Endothelial cell of umbilical vein (primary cell): ENCODE results near the gene HOXA11. TPM values are rescaled to one million over a fixed set of nuclear protein-coding genes. Genes with fewer than 3 reads are reported as not detected.

Source experiments
- BruUV-seq: library from RNA; stranded (reverse); fragments of 400-500 nt; replicated peaks from 2 replicates; lab custom pipeline; 2021; lab: Mats Ljungman, UMichigan
- CTCF ChIA-PET: fragments of 300-600, 350-600 bp; sonication (Branson Sonifier 250); formaldehyde crosslinking; loops from one replicate; lab custom pipeline; 2021; ENCODE audit warnings: antibody characterized with exemption, inconsistent platforms; lab: Charles Lee
- POLR2A ChIA-PET: fragments of 300-600, 350-600 bp; sonication (Branson Sonifier 250); formaldehyde crosslinking; loops from one replicate; lab custom pipeline; 2021; ENCODE audit warnings: antibody characterized with exemption, inconsistent platforms; lab: Charles Lee
- DNase-seq: peaks from one replicate; pipeline ENCODE4 v3.0.0-alpha.2; 2011; ENCODE audit warnings: low read depth, low spot score
- FAIRE-seq: peaks from 2 replicates; lab custom pipeline; 2011; peaks lifted over from hg19 to GRCh38; lab: Jason Lieb, UNC
- H2AFZ ChIP-seq: 2 replicates; pipeline ENCODE4 v1.6.0; 2012; ENCODE audit warnings: low read depth, low read length, control low read depth, inconsistent platforms
- H3K27ac ChIP-seq: 2 replicates; pipeline ENCODE4 v1.5.1; 2011; ENCODE audit warnings: low read depth, mild to moderate bottlenecking, control low read depth, low read length, moderate library complexity; ENCODE audit not compliant: insufficient read depth
- H3K27me3 ChIP-seq, 2 experiments: 2 replicates each; pipeline versions ENCODE4 v1.6.0 to v1.6.1; 2011; ENCODE audit warnings: low read length in 2 of 2, mixed read lengths in 1 of 2; ENCODE audit not compliant: control insufficient read depth in 2 of 2, insufficient read depth in 2 of 2
- H3K36me3 ChIP-seq, 2 experiments: 2 replicates in 1 of 2; 3 replicates in 1 of 2; pipeline ENCODE4 v1.5.1; 2011; ENCODE audit warnings: low read length in 2 of 2, mild to moderate bottlenecking in 1 of 2, moderate library complexity in 1 of 2; ENCODE audit not compliant: control insufficient read depth in 2 of 2, insufficient read depth in 2 of 2; ENCODE audit errors: extremely low read depth in 1 of 2
- H3K4me1 ChIP-seq: 3 replicates; pipeline ENCODE4 v1.5.1; 2011; ENCODE audit warnings: mild to moderate bottlenecking, low read length; ENCODE audit not compliant: control insufficient read depth, insufficient read depth; ENCODE audit errors: extremely low read depth
- H3K4me2 ChIP-seq: 2 replicates; pipeline ENCODE4 v1.6.1; 2011; ENCODE audit warnings: low read length, control low read depth, mixed read lengths; ENCODE audit not compliant: insufficient read depth
- H3K4me3 ChIP-seq, 3 experiments: fragments of 200-600 bp in 1 of 3; sonication (generic), shearing (Covaris generic) in 1 of 3; replicated peaks in 1 of 3; 2 replicates each; pipeline ENCODE4 v1.5.1; 2011 to 2016; ENCODE audit warnings: control low read depth in 3 of 3, low read length in 3 of 3, mild to moderate bottlenecking in 2 of 3, inconsistent platforms in 1 of 3, low read depth in 1 of 3, moderate library complexity in 1 of 3; ENCODE audit not compliant: insufficient read depth in 1 of 3
- H3K79me2 ChIP-seq: 2 replicates; pipeline ENCODE4 v1.6.0; 2012; ENCODE audit warnings: low read length, inconsistent platforms; ENCODE audit not compliant: control insufficient read depth, insufficient read depth
- H3K9ac ChIP-seq: replicated peaks from 2 replicates; pipeline ENCODE3; 2011; ENCODE audit warnings: low read length, control low read depth; ENCODE audit not compliant: insufficient read depth; ENCODE audit errors: extremely low read depth
- H3K9me1 ChIP-seq: replicated peaks from 3 replicates; pipeline ENCODE4 v1.6.0; 2011; ENCODE audit warnings: mild to moderate bottlenecking, low read length; ENCODE audit not compliant: control insufficient read depth, insufficient read depth; ENCODE audit errors: extremely low read depth
- H3K9me3 ChIP-seq: replicated peaks from 2 replicates; pipeline ENCODE4 v1.5.1; 2012; ENCODE audit warnings: low read length, inconsistent platforms; ENCODE audit not compliant: control insufficient read depth, insufficient read depth
- H4K20me1 ChIP-seq: replicated peaks from 2 replicates; pipeline ENCODE3; 2011; ENCODE audit warnings: mild to moderate bottlenecking, low read length; ENCODE audit not compliant: control insufficient read depth, insufficient read depth; ENCODE audit errors: extremely low read depth
- EZH2 ChIP-seq: IDR thresholded peaks from 2 replicates; pipeline ENCODE4 v1.6.1; 2012; ENCODE audit warnings: borderline replicate concordance, low read depth, mild to moderate bottlenecking, moderate library complexity, low read length, inconsistent platforms; ENCODE audit not compliant: severe bottlenecking
- FOS ChIP-seq: IDR thresholded peaks from 2 replicates; pipeline ENCODE4 v1.6.1; 2011; ENCODE audit warnings: mild to moderate bottlenecking, low read length, moderate library complexity, borderline replicate concordance; ENCODE audit not compliant: insufficient read depth
- GATA2 ChIP-seq: IDR thresholded peaks from 2 replicates; pipeline ENCODE4 v1.7.0; 2011; ENCODE audit warnings: low read depth, mild to moderate bottlenecking, moderate library complexity, mixed read lengths, low read length; ENCODE audit not compliant: insufficient read length, insufficient read depth
- JUN ChIP-seq: IDR thresholded peaks from 2 replicates; pipeline ENCODE4 v1.6.1; 2011; ENCODE audit warnings: borderline replicate concordance, low read depth; ENCODE audit not compliant: insufficient read length, insufficient read depth
- MYC ChIP-seq: IDR thresholded peaks from one replicate; pipeline ENCODE4 v1.6.1; 2011; ENCODE audit warnings: mild to moderate bottlenecking, low read depth, low read length
- POLR2A ChIP-seq: IDR thresholded peaks from 2 replicates; pipeline ENCODE4 v1.6.1; 2012; ENCODE audit warnings: low read depth, mild to moderate bottlenecking, control low read depth, low read length
- POLR2AphosphoS5 ChIP-seq: IDR thresholded peaks from 2 replicates; pipeline ENCODE4 v1.6.1; 2012; ENCODE audit warnings: low read depth, mild to moderate bottlenecking, control low read depth, low read length, moderate library complexity; ENCODE audit not compliant: insufficient read depth
- dilution Hi-C: fragments of 300-500 bp; cut with MboI; formaldehyde crosslinking; loops from one replicate; pipeline ENCODE4 v1.15.0; 2019; ENCODE audit warnings: low sequenced_read_pairs; ENCODE audit not compliant: extremely low pct_ligation_motif_present
- intact Hi-C: fragments of 100-400 bp; cut with micrococcal nuclease; formaldehyde crosslinking; loops from one replicate; pipeline ENCODE4 v1.10.0; 2022
- polyA plus RNA-seq, 4 experiments: library from polyadenylated mRNA; depleted of rRNA in 3 of 4; stranded (reverse) in 3 of 4; unstranded in 1 of 4; fragments of >200 nt; gene quantifications; 2 replicates each; pipeline versions ENCODE4 v1.2.1 to v1.2.3, GENCODE V29; 2011 to 2012; ENCODE audit warnings: missing spikeins in 1 of 4
- total RNA-seq: library from RNA; stranded (reverse); gene quantifications from 2 replicates; pipeline ENCODE4 v1.2.3, GENCODE V29; 2021
- TF ChIP-seq, protein P1 (sequence below): IDR thresholded peaks from 2 replicates; pipeline ENCODE4 v1.6.1; 2011; ENCODE audit not compliant: insufficient read depth, insufficient read length
- TF ChIP-seq, protein P2 (sequence below), 2 donors: IDR thresholded peaks; 1 replicate in 1 of 2; 2 replicates in 1 of 2; pipeline ENCODE4 v1.5.1; 2011; ENCODE audit warnings: low read length in 2 of 2, mild to moderate bottlenecking in 2 of 2, moderate library complexity in 2 of 2, control low read depth in 1 of 2, inconsistent platforms in 1 of 2, low read depth in 1 of 2; ENCODE audit not compliant: insufficient read depth in 1 of 2; ENCODE audit errors: extremely low read depth in 1 of 2

HOXA11 gene
- total and polyA plus RNA-seq, 2 donors (not counting 3 experiments of a cell fraction or from before 2014, with no cell fraction given): 10.4 to 16.7 TPM

DNA sequence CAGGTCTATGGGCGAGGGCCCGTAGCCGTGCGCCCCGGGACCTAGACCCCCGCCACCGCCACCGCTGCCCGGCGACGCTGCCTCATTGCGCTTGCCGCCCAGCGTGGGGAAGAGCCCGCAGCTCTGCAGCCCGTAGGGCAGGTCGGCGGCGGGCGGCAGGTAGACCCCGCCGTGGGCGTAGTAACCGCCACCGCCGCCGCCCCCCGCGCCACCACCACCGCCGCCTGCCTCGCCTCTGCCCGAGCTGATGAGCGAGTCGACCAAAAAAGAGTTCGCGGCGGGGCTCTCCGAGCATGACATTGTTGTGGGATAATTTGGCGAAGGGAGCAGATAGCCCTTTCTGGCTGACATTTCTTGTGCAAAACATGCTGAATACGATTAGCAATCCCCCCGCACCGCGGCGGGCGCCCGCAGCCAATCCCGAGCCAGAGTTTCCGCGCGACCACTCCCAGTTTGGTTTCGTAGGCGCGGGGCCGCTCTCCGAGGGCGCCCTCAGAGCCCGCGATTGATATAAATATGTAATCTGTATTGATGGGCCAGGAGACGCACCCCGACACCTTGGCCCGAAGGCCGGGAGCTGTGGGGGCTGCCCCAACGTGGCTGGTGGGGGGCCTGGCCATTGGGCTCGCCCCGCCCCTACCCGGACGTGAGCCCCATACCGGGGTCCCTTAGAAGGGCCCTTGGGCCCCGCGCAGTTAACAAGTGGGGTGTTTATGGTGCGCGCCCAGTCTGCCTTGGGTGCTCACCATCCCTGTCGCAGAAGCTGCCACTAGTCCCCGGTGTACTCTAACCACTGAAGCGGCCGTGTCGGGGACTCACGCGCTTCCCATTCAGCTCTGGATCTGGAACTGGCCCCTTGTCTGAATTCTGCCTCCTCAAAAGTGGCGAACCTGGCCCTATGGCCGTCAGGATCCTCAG lies 10.8 kb downstream of the HOXA11 start, which contains the start of gene HOXA10:
TSS of gene HOXA10 (minus strand) at position 365 of the 918 bp plus-strand sequence. CDS start at position 351, 14 bp downstream.
- FAIRE-seq: peak; percentile 57
- H3K4me2 ChIP-seq: peak within 1 kb of the TSS; percentile 98
- peak; percentile 79 for DNase-seq
- H3K27ac ChIP-seq: peak within 1 kb of the TSS; percentile 96
- dilution Hi-C loops: loop anchor here (25.0 kb wide), 1 partner anchor 987 kb away; no protein-coding TSS in a partner anchor
- TF ChIP-seq JUN (no peak), POLR2A (peak; percentile 65), POLR2AphosphoS5 (peak; percentile 38)
- ChIA-PET CTCF (interaction anchor here (1.0 to 8.0 kb wide), 5 partner anchors 8 to 22 kb away, joined by 3 to 81 read pairs (median 8); partner anchors contain the start of genes HOXA11, HOXA3 and HOXA7), POLR2A (no interaction called here)
- no peaks in the 10 kb centered on the region for H3K27me3 ChIP-seq
- BruUV-seq: no TSS peak
- H3K79me2 ChIP-seq: peaks cover 100% of the 10 kb centered on the region
- no peaks in the 10 kb centered on the region for H3K9me1 ChIP-seq
- H3K9me3 ChIP-seq: no peaks in the 10 kb centered on the region
- peak within 1 kb of the TSS; percentile 95 for H3K9ac ChIP-seq
- H3K4me1 ChIP-seq: peaks cover 61% of the 10 kb centered on the region
- peak within 1 kb of the TSS; percentile 10 for H2AFZ ChIP-seq
- intact Hi-C loops: loop anchor here (1.0 kb wide), 1 partner anchor 9 kb away; the partner anchor contains the start of gene HOXA9
- H3K36me3 ChIP-seq: no peaks in the 10 kb centered on the region
- H3K4me3 ChIP-seq: peak within 1 kb of the TSS; percentile 35 to 88 (median 59)
- no peaks in the 10 kb centered on the region for H4K20me1 ChIP-seq

DNA sequence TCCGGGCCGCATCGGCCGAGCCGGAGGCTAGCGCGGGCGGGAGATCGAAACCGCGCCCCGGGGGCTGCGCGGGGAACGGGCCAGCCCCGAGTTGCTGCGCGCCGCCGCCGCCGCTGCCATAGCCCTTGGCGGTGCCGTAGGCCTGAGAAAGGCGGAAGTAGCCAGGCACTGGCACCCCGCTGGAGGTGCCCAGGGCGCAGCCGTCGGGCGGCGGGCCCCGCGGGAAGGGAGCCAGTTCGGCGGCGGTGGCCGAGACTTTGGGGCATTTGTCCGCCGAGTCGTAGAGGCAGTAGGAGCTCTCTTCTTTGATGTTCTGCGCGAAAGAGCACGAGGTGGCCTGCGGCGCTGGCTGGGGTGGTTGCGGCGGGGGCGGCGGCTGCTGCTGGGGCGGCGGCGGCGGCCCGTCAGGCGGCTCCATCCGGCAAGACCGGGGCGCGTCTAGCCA lies 11.5 kb downstream of the HOXA11 start:
- Histone ChIP-seq H3K27me3 (no peaks in the 10 kb centered on the region), H3K36me3 (no peaks in the 10 kb centered on the region), H4K20me1 (no peaks in the 10 kb centered on the region), H3K9me1 (no peaks in the 10 kb centered on the region), H3K27ac (peak overlapping the region; percentile 96), H2AFZ (no peak overlapping the region), H3K4me3 (peak overlapping the region; percentile 35 to 88 (median 59)), H3K4me1 (peaks cover 61% of the 10 kb centered on the region), H3K79me2 (peaks cover 100% of the 10 kb centered on the region), H3K9me3 (no peaks in the 10 kb centered on the region), H3K4me2 (peak overlapping the region; percentile 98), H3K9ac (peak overlapping the region; percentile 91)
- dilution Hi-C loops: loop anchor here (25.0 kb wide), 1 partner anchor 986 kb away; no protein-coding TSS in a partner anchor
- DNase-seq (peak; percentile 26), FAIRE-seq (no peak)
- intact Hi-C loops: no loop called here
- CTCF ChIA-PET: interaction anchor here (0.9 to 8.0 kb wide), 7 partner anchors 11 to 28 kb away, joined by 3 to 81 read pairs (median 6); partner anchors contain the start of genes HOXA11, HOXA3 and HOXA7
- BruUV-seq: no TSS peak
- POLR2A ChIA-PET: interaction anchor here (1.0 to 1.2 kb wide), 2 partner anchors 11 to 12 kb away, joined by 3 to 5 read pairs; partner anchors contain the start of gene HOXA11
- TF ChIP-seq, protein P1, sequence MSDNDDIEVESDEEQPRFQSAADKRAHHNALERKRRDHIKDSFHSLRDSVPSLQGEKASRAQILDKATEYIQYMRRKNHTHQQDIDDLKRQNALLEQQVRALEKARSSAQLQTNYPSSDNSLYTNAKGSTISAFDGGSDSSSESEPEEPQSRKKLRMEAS: no peak
- TF ChIP-seq GATA2 (no peak), POLR2AphosphoS5 (no peak), MYC (no peak), FOS (no peak), POLR2A (no peak), EZH2 (no peak), JUN (no peak)
- TF ChIP-seq, protein P2, sequence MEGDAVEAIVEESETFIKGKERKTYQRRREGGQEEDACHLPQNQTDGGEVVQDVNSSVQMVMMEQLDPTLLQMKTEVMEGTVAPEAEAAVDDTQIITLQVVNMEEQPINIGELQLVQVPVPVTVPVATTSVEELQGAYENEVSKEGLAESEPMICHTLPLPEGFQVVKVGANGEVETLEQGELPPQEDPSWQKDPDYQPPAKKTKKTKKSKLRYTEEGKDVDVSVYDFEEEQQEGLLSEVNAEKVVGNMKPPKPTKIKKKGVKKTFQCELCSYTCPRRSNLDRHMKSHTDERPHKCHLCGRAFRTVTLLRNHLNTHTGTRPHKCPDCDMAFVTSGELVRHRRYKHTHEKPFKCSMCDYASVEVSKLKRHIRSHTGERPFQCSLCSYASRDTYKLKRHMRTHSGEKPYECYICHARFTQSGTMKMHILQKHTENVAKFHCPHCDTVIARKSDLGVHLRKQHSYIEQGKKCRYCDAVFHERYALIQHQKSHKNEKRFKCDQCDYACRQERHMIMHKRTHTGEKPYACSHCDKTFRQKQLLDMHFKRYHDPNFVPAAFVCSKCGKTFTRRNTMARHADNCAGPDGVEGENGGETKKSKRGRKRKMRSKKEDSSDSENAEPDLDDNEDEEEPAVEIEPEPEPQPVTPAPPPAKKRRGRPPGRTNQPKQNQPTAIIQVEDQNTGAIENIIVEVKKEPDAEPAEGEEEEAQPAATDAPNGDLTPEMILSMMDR (IDR thresholded peaks at IDR 0.05; ENCODE audit: extremely low read depth in 1 of 2, insufficient read depth in 1 of 2, low read depth in 1 of 2, low read length in 2 of 2): no peak
